ENCODE results near the gene ACTR3C. TPM values are rescaled to one million over a fixed set of nuclear protein-coding genes. Genes with fewer than 3 reads are reported as not detected.

The ACTR3C gene
- total and polyA plus RNA-seq, 12 donors = 6.6 to 50.0 (median 26.0) TPM

Other genes starting within 250 kb of the ACTR3C start
- 1,000 to 10,000 TPM in 1 of 9 donors, 100 to 1,000 TPM in 6, 10 to 100 TPM in 2; 11.4 to 1,435 (median 224) TPM for gene LRRC61, start 190 bp downstream of the ACTR3C start, total RNA-seq
- 10 to 100 TPM in 2 of 3 donors, 1 to 10 TPM in 1; 8.6 to 34.5 (median 33.6) TPM for gene LRRC61, start 190 bp downstream of the ACTR3C start, polyA plus RNA-seq
- gene RARRES2, start 18.1 kb upstream of the ACTR3C start, total RNA-seq = 1,000 to 10,000 TPM in 8 of 9 donors, 100 to 1,000 TPM in 1; 132 to 6,437 (median 3,184) TPM
- 1,000 to 10,000 TPM in 2 of 3 donors, 100 to 1,000 TPM in 1; 590 to 7,984 (median 3,445) TPM for gene RARRES2, start 18.1 kb upstream of the ACTR3C start, polyA plus RNA-seq
- 100 to 1,000 TPM in 8 of 9 donors, 10 to 100 TPM in 1; 47.5 to 294 (median 208) TPM for gene REPIN1, start 45.3 kb upstream of the ACTR3C start, total RNA-seq
- 100 to 1,000 TPM in 1 of 3 donors, 10 to 100 TPM in 2; 69.0 to 140 (median 95.8) TPM for gene REPIN1, start 45.3 kb upstream of the ACTR3C start, polyA plus RNA-seq
- gene ZNF775, start 55.8 kb upstream of the ACTR3C start, total RNA-seq = 10 to 100 TPM in 1 of 9 donors, 1 to 10 TPM in 8; 3.2 to 13.9 (median 7.1) TPM
- gene ZNF775, start 55.8 kb upstream of the ACTR3C start, polyA plus RNA-seq = 1 to 10 TPM in 2 of 3 donors, under 1 TPM in 1; 0.26 to 6.0 (median 3.0) TPM
- 10 to 100 TPM in 5 of 9 donors, 1 to 10 TPM in 4; 6.1 to 18.4 (median 11.2) TPM for gene GIMAP8, start 127.1 kb upstream of the ACTR3C start, total RNA-seq
- 1 to 10 TPM; 6.1 to 9.3 (median 6.8) TPM for gene GIMAP8, start 127.1 kb upstream of the ACTR3C start, polyA plus RNA-seq
- gene GIMAP7, start 191.3 kb upstream of the ACTR3C start, total RNA-seq = 10 to 100 TPM in 7 of 9 donors, 1 to 10 TPM in 2; 4.2 to 24.8 (median 15.9) TPM
- gene GIMAP7, start 191.3 kb upstream of the ACTR3C start, polyA plus RNA-seq = 10 to 100 TPM; 17.6 to 39.3 (median 24.7) TPM
- gene GIMAP4, start 243.8 kb upstream of the ACTR3C start, total RNA-seq = 10 to 100 TPM; 24.6 to 52.7 (median 37.8) TPM
- gene GIMAP4, start 243.8 kb upstream of the ACTR3C start, polyA plus RNA-seq = 10 to 100 TPM; 19.6 to 35.6 (median 27.9) TPM

All from adrenal gland (tissue), 12 donors.